ENCODE data around the gene CAPN11. TPM values are rescaled to one million over a fixed set of nuclear protein-coding genes. Genes with fewer than 3 reads are reported as not detected.

CAPN11 gene
- total and polyA plus RNA-seq, 9 of the 15 experiments (the other 6 are each of a cell fraction or from before 2014, with no cell fraction given), result 0.03 to 0.61 (median 0.17) TPM; not detected in 1

- TF ChIP-seq PRDM10 (IDR thresholded peaks at IDR 0.05; ENCODE audit: partially characterized antibody) (peak; percentile 65), ZBTB26 (CRISPR knock-in tag; IDR thresholded peaks at IDR 0.05) (peak; percentile 78; the same call in 1 of the 2 replicates), PHF20 (IDR thresholded peaks at IDR 0.05; ENCODE audit: partially characterized antibody) (peak; percentile 67), POU5F1 (IDR thresholded peaks at IDR 0.05; ENCODE audit: borderline replicate concordance, low read depth, low read length, partially characterized antibody) (no peak), ETV1 (tag; conservative IDR thresholded peaks at IDR 0.05; ENCODE audit: low read depth) (0 out of 2 replicates have a peak, but pooled peaks have one; percentile 14), E2F5 (CRISPR knock-in tag; IDR thresholded peaks at IDR 0.05) (no peak), MGA (IDR thresholded peaks at IDR 0.05) (peak; percentile 40), NR2C2 (CRISPR knock-in tag; IDR thresholded peaks at IDR 0.05) (no peak), NR2C2 (tag; IDR thresholded peaks at IDR 0.05) (peak; percentile 23; the same call in 1 of the 2 replicates)
Observed at GRCh38 chr6:44192428-44193041, 33.9 kb downstream of the CAPN11 start (continued).

Measured in K562 (cell line).